ENCODE results near the gene BUD31. TPM values are rescaled to one million over a fixed set of nuclear protein-coding genes. Genes with fewer than 3 reads are reported as not detected.

BUD31 gene
- total and polyA plus RNA-seq, 9 of the 15 experiments (the other 6 are each of a cell fraction or from before 2014, with no cell fraction given) = 105 to 342 (median 247) TPM

DNA sequence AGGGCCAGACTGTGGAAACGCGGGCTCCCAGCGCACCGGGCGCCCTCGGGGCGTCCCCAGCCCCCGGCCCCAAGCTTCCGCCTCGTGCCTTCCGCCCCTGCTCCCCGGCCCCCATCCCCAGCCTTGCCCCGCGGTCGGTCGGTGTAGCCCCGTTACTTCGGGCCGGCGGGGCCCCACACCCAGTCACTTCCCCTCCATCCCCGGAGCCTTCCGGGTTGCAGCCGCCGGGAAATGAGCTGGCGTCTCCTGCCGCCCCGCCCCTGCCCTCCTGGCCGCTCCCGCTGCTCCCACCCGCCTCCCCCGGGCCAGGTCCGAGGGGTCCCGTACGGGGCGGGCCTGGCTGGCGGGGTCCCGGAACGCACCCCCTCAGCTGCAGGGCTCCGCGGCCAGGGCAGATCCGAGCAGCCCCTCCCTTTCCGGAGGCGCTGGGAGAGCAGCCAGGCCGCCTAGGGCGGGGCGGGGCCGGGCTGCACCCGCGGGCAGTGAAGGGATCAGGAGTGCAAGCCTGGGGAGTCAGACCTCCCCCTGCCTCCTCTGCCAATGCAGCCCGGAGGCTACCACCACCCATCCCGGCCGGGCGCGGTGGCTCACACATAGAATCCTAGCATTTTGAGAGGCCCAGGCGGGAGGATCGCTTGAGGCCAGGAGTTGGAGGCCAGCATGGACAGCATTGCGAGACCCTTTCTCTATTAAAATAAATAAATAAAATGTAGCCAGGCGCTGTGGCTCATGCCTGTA, 33.5 kb upstream of the BUD31 start (continued):
- TF ChIP-seq SIRT6 (IDR thresholded peaks at IDR 0.05; ENCODE audit: low read depth, low read length) (no peak), ZBTB7A (IDR thresholded peaks at IDR 0.05; ENCODE audit: borderline replicate concordance, control insufficient read depth, low read depth, low read length) (peak; percentile 85; the same call in 1 of the 2 replicates), EGR1 (conservative IDR thresholded peaks at IDR 0.05) (0 out of 2 replicates have a peak, but pooled peaks have one; percentile 12), SMARCA4 (IDR thresholded peaks at IDR 0.05) (no peak), MGA (IDR thresholded peaks at IDR 0.05) (no peak), KAT8 (IDR thresholded peaks at IDR 0.05; ENCODE audit: low read depth) (no peak), TAF9B (IDR thresholded peaks at IDR 0.05; ENCODE audit: partially characterized antibody) (no peak), TBP (optimal IDR thresholded peaks at IDR 0.05; ENCODE audit: low read depth, low read length) (peak; percentile 33), PRMT5 (CRISPR knock-in tag; IDR thresholded peaks at IDR 0.05) (no peak), RUNX1 (IDR thresholded peaks at IDR 0.05; ENCODE audit: low read depth) (no peak), PTTG1 (tag; IDR thresholded peaks at IDR 0.05; ENCODE audit: low read depth) (no peak), MBD1 (CRISPR knock-in tag; IDR thresholded peaks at IDR 0.05) (no peak), CBX5 (IDR thresholded peaks at IDR 0.05; ENCODE audit: borderline replicate concordance, low read depth) (no peak), ZNF695 (CRISPR knock-in tag; IDR thresholded peaks at IDR 0.05) (no peak), BRD4 (IDR thresholded peaks at IDR 0.05) (0 out of 2 replicates have a peak, but pooled peaks have one; percentile 7), RBM22 (IDR thresholded peaks at IDR 0.05; ENCODE audit: low read depth, low read length, poor library complexity, severe bottlenecking) (peak; percentile 3), SMARCB1 (IDR thresholded peaks at IDR 0.05; ENCODE audit: insufficient read length, low read depth) (no peak)
